HG03354 (cell line): ENCODE measurements around the gene SLC17A9.
A peak's percentile ranks its signal among the peaks of the same experiment; 100 is the strongest.

Experiments used
- ATAC-seq: cut with Tn5 transposase; IDR thresholded peaks from one replicate; pipeline ENCODE4 v1.9.1; 2021; ENCODE audit warnings: mild to moderate bottlenecking; ENCODE audit not compliant: unreplicated experiment, poor library complexity, severe bottlenecking

The SLC17A9 gene

GRCh38 chr20:63009045-63009961, 56.8 kb downstream of the SLC17A9 start:
- ATAC-seq, result peak; percentile 55

GRCh38 chr20:63009988-63010769, 57.7 kb downstream of the SLC17A9 start:
- peak; percentile 59 for ATAC-seq

GRCh38 chr20:63011798-63012197, 59.3 kb downstream of the SLC17A9 start:
- no peak for ATAC-seq

GRCh38 chr20:63013207-63013606, 60.7 kb downstream of the SLC17A9 start:
- ATAC-seq, result no peak

GRCh38 chr20:63014287-63014686, 61.8 kb downstream of the SLC17A9 start:
- no peak for ATAC-seq

GRCh38 chr20:63014710-63015109, 62.2 kb downstream of the SLC17A9 start:
- ATAC-seq, result no peak

GRCh38 chr20:63015147-63015661, 62.7 kb downstream of the SLC17A9 start:
- ATAC-seq, result no peak

GRCh38 chr20:63015662-63016361, 63.3 kb downstream of the SLC17A9 start:
- no peak for ATAC-seq

GRCh38 chr20:63016514-63017075, 64.1 kb downstream of the SLC17A9 start:
- no peak for ATAC-seq

- ATAC-seq, result no peak
These were observed 64.7 kb downstream of the SLC17A9 start for GRCh38 chr20:63017076-63017825.

GRCh38 chr20:63017826-63018411, 65.4 kb downstream of the SLC17A9 start:
- ATAC-seq, result no peak
